Astrocyte (in vitro differentiated cells and primary cell): ENCODE data around the gene IPCEF1. TPM values are rescaled to one million over a fixed set of nuclear protein-coding genes. Genes with fewer than 3 reads are reported as not detected.
"Not testable (repeated sequence)": the region's sequence is repeated elsewhere in the genome, so short reads cannot be mapped to it uniquely, and the experiment has no call there.

Source experiments
- DNase-seq: peaks from one replicate; pipeline ENCODE4 v3.0.0-alpha.2; 2010; ENCODE audit warnings: low read depth
- FAIRE-seq: peaks from 2 replicates; lab custom pipeline; 2011; peaks lifted over from hg19 to GRCh38; lab: Jason Lieb, UNC
- H2AFZ ChIP-seq: 2 replicates; pipeline ENCODE4 v1.6.0; 2012; ENCODE audit warnings: low read depth, low read length, inconsistent platforms
- H3K27ac ChIP-seq: 2 replicates; pipeline ENCODE4 v1.5.1; 2011; ENCODE audit warnings: low read depth, low read length, inconsistent platforms
- H3K27me3 ChIP-seq: 2 replicates; pipeline ENCODE4 v1.6.0; 2011; ENCODE audit warnings: low read length, inconsistent platforms; ENCODE audit not compliant: insufficient read depth
- H3K36me3 ChIP-seq: 2 replicates; pipeline ENCODE4 v1.5.1; 2011; ENCODE audit warnings: low read length, inconsistent platforms; ENCODE audit not compliant: insufficient read depth
- H3K4me1 ChIP-seq: 2 replicates; pipeline ENCODE4 v1.5.1; 2011; ENCODE audit warnings: low read length, inconsistent platforms; ENCODE audit not compliant: insufficient read depth
- H3K4me2 ChIP-seq: 2 replicates; pipeline ENCODE4 v1.6.0; 2012; ENCODE audit warnings: low read length, inconsistent platforms
- H3K4me3 ChIP-seq: 2 replicates; pipeline ENCODE4 v1.5.1; 2011; ENCODE audit warnings: low read depth, mild to moderate bottlenecking, low read length, inconsistent platforms; ENCODE audit not compliant: insufficient read depth
- H3K79me2 ChIP-seq: 2 replicates; pipeline ENCODE4 v1.6.0; 2012; ENCODE audit warnings: mild to moderate bottlenecking, low read length, inconsistent platforms; ENCODE audit not compliant: insufficient read depth
- H3K9ac ChIP-seq: 2 replicates; pipeline ENCODE4 v1.6.0; 2012; ENCODE audit warnings: mild to moderate bottlenecking, low read length, inconsistent platforms
- H3K9me3 ChIP-seq: 2 replicates; pipeline ENCODE4 v1.5.1; 2012; ENCODE audit warnings: low read depth, mild to moderate bottlenecking, low read length, inconsistent platforms; ENCODE audit not compliant: insufficient read depth
- H4K20me1 ChIP-seq: 2 replicates; pipeline ENCODE4 v1.6.0; 2012; ENCODE audit warnings: low read length, inconsistent platforms; ENCODE audit not compliant: insufficient read depth
- H3K27ac Mint-ChIP-seq: one replicate; pipeline ENCODE4 v1.8.0; 2021; ENCODE audit warnings: mild to moderate bottlenecking, mixed read lengths; ENCODE audit not compliant: unreplicated experiment
- H3K27me3 Mint-ChIP-seq: one replicate; pipeline ENCODE4 v1.8.0; 2021; ENCODE audit warnings: low read depth, mixed read lengths; ENCODE audit not compliant: unreplicated experiment
- H3K36me3 Mint-ChIP-seq: one replicate; pipeline ENCODE4 v1.8.0; 2021; ENCODE audit warnings: low read depth, mixed read lengths; ENCODE audit not compliant: unreplicated experiment
- H3K4me1 Mint-ChIP-seq: one replicate; pipeline ENCODE4 v1.8.0; 2021; ENCODE audit warnings: low read depth, mixed read lengths; ENCODE audit not compliant: unreplicated experiment
- H3K4me3 Mint-ChIP-seq: one replicate; pipeline ENCODE4 v1.8.0; 2021; ENCODE audit warnings: mild to moderate bottlenecking, moderate library complexity, mixed read lengths; ENCODE audit not compliant: unreplicated experiment
- H3K9me3 Mint-ChIP-seq: one replicate; pipeline ENCODE4 v1.8.0; 2021; ENCODE audit warnings: mild to moderate bottlenecking, mixed read lengths; ENCODE audit not compliant: unreplicated experiment
- CTCF ChIP-seq: IDR thresholded peaks from 2 replicates; pipeline ENCODE4 v1.5.1; 2011; ENCODE audit warnings: low read depth, mild to moderate bottlenecking, inconsistent platforms, low read length, moderate library complexity; ENCODE audit not compliant: insufficient read depth
- EZH2 ChIP-seq: IDR thresholded peaks from 2 replicates; pipeline ENCODE4 v1.6.1; 2012; ENCODE audit warnings: mild to moderate bottlenecking, low read length, inconsistent platforms; ENCODE audit not compliant: insufficient read depth
- total RNA-seq: library from RNA; stranded (reverse); gene quantifications from 2 replicates; pipeline ENCODE4 v1.2.1, GENCODE V29; 2021

The IPCEF1 gene
- total RNA-seq, 1 donor from 2014 or later, result 0.16 TPM

DNA sequence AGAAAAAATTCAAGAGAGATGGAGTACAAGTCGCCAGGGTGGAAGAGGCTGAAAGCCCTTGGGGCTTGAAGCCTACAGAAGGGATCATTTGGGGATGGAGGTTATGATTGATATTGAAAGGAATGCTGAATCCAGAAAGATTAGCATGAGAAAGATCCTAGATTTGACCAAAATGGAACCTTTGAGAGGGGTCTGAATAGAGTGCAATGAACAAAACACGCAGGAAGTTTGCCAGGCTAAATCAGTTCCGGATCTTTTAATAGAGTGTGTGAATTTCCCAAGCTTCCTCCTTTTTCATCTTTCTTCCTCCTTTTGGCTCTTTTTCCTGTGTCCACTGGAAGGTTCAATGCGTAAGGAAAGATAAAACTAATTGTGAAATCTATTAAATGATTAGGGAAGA, 15.3 kb downstream of the IPCEF1 start:
- H3K9me3 Mint-ChIP-seq, result no peaks in the 10 kb centered on the region
- H3K27me3 Mint-ChIP-seq, result no peaks in the 10 kb centered on the region

DNA sequence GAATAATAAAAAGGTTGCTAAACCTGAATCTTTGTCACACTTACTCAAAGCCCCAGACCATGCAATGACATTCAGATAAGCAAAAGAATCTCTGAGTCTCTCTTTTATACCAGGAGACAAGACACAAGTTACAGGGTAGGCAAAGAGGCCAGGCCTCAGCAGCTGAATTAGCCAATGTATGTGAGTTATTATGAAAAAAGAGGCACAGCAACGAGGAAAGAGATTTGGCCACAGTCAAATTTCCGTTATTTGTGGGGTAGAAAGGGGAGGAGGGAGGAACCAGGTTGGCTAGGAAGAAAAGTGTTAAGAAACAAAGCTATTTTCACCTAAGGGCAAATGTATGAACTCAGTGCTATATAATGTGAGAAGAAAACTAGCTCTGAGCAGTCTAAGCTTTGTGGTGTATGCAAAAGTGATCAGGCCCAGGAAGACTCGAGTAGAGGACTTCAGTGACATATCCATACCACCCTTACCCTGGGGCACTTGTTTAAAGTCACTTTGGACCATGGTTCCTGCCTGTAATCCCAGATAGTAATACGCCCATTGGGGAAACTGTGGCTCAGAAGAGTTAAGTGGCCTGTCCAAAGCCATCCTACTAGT, 19.1 kb downstream of the IPCEF1 start:
- no peaks in the 10 kb centered on the region for H3K27me3 ChIP-seq
- H2AFZ ChIP-seq, result no peak overlapping the region
- no peak overlapping the region for H3K4me3 ChIP-seq
- H3K27ac Mint-ChIP-seq, result no peak overlapping the region
- no peaks in the 10 kb centered on the region for H3K27me3 Mint-ChIP-seq
- no peaks in the 10 kb centered on the region for H3K9me3 ChIP-seq
- FAIRE-seq, result no peak
- no peaks in the 10 kb centered on the region for H3K79me2 ChIP-seq
- peaks cover 12% of the 10 kb centered on the region for H3K4me1 ChIP-seq
- no peak overlapping the region for H3K4me2 ChIP-seq
- no peak overlapping the region for H3K4me3 Mint-ChIP-seq
- H3K36me3 Mint-ChIP-seq, result no peaks in the 10 kb centered on the region
- no peak overlapping the region for H3K9ac ChIP-seq
- H3K4me1 Mint-ChIP-seq, result peaks cover 10% of the 10 kb centered on the region
- H3K36me3 ChIP-seq, result no peaks in the 10 kb centered on the region
- DNase-seq, result no peak
- no peaks in the 10 kb centered on the region for H3K9me3 Mint-ChIP-seq
- TF ChIP-seq EZH2 (no peak), CTCF (no peak)
- no peaks in the 10 kb centered on the region for H4K20me1 ChIP-seq
- H3K27ac ChIP-seq, result no peak overlapping the region

More for the DNA sequence above, 15.3 kb downstream of the IPCEF1 start:
- TF ChIP-seq EZH2, result no peak
- no peak for TF ChIP-seq CTCF
- Histone ChIP-seq H3K9me3 (no peaks in the 10 kb centered on the region), H3K27ac (no peak overlapping the region), H2AFZ (peak overlapping the region; percentile 9), H3K4me3 (no peak overlapping the region), H3K4me2 (no peak overlapping the region), H3K27me3 (no peaks in the 10 kb centered on the region), H3K9ac (no peak overlapping the region), H3K4me1 (peaks cover 12% of the 10 kb centered on the region), H3K36me3 (no peaks in the 10 kb centered on the region), H3K79me2 (no peaks in the 10 kb centered on the region), H4K20me1 (no peaks in the 10 kb centered on the region)
- no peak overlapping the region for H3K4me3 Mint-ChIP-seq
- FAIRE-seq (no peak), DNase-seq (no peak)
- H3K4me1 Mint-ChIP-seq, result peaks cover 10% of the 10 kb centered on the region
- H3K27ac Mint-ChIP-seq, result no peak overlapping the region
- no peaks in the 10 kb centered on the region for H3K36me3 Mint-ChIP-seq

GRCh38 chr6:154334147-154334546, 22.5 kb downstream of the IPCEF1 start:
- H3K4me3 ChIP-seq, H3K27me3 Mint-ChIP-seq: not testable (repeated sequence)

More at GRCh38 chr6:154334147-154334546, 22.5 kb downstream of the IPCEF1 start:
- H3K9ac ChIP-seq, H4K20me1 ChIP-seq, H3K4me3 Mint-ChIP-seq, H3K36me3 Mint-ChIP-seq, H3K4me1 Mint-ChIP-seq, DNase-seq, H3K9me3 Mint-ChIP-seq, H3K4me2 ChIP-seq, H3K27ac ChIP-seq, H3K36me3 ChIP-seq, H3K27ac Mint-ChIP-seq, H2AFZ ChIP-seq, H3K79me2 ChIP-seq, H3K27me3 ChIP-seq, H3K9me3 ChIP-seq, H3K4me1 ChIP-seq, FAIRE-seq: not testable (repeated sequence)
